ENCODE data around the gene OST4.
"Not testable (repeated sequence)": the region's sequence is repeated elsewhere in the genome, so short reads cannot be mapped to it uniquely, and the experiment has no call there.

DNA sequence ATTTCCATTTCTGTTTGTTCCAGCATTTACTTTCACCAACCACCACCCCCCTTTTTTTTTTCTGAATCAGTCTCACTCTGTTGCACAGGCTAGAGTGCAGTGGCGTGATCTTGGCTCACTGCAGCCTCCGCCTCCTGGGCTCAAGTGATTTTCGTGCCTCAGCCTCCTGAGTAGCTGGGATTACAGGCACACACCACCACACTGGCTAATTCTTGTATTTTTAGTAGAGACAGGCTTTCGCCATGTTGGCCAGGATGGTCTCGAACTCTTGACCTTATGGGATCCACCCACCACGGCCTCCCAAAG is 4.1 kb upstream of the OST4 start:
- TF ChIP-seq POLR2A (IDR thresholded peaks at IDR 0.05): not testable (repeated sequence)
- TF ChIP-seq, protein P1, sequence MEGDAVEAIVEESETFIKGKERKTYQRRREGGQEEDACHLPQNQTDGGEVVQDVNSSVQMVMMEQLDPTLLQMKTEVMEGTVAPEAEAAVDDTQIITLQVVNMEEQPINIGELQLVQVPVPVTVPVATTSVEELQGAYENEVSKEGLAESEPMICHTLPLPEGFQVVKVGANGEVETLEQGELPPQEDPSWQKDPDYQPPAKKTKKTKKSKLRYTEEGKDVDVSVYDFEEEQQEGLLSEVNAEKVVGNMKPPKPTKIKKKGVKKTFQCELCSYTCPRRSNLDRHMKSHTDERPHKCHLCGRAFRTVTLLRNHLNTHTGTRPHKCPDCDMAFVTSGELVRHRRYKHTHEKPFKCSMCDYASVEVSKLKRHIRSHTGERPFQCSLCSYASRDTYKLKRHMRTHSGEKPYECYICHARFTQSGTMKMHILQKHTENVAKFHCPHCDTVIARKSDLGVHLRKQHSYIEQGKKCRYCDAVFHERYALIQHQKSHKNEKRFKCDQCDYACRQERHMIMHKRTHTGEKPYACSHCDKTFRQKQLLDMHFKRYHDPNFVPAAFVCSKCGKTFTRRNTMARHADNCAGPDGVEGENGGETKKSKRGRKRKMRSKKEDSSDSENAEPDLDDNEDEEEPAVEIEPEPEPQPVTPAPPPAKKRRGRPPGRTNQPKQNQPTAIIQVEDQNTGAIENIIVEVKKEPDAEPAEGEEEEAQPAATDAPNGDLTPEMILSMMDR (IDR thresholded peaks at IDR 0.05): not testable (repeated sequence)

Data from adrenal gland (tissue), 5 donors.